Measurements from ENCODE around the gene SLC16A9. TPM values are rescaled to one million over a fixed set of nuclear protein-coding genes. Genes with fewer than 3 reads are reported as not detected.

The SLC16A9 gene
- total and polyA plus RNA-seq, 12 donors, result 129 to 382 (median 189) TPM

GRCh38 chr10:59675812-59676211 is 33.8 kb downstream of the SLC16A9 start:
- intact Hi-C loops (cut with DNase I), result no loop called here
- TF ChIP-seq POLR2A (IDR thresholded peaks at IDR 0.05) (no peak), CTCF (IDR thresholded peaks at IDR 0.05) (no peak)
- H3K36me3 ChIP-seq (replicated peaks in 1 of 2), result peaks cover 0 to 17% of the 10 kb centered on the region in 2 donors
- peaks cover 16 to 76% of the 10 kb centered on the region in 2 donors for H3K4me1 ChIP-seq (replicated peaks in 1 of 2)
- no peak overlapping the region for H3K4me3 ChIP-seq
- WGBS, 4 donors, result 81 to 100% (median 91%) methylated on average over 2 of the region's 2 CpGs
- H3K27me3 ChIP-seq, result no peaks in the 10 kb centered on the region
- DNase-seq, result no peak
- H3K27ac ChIP-seq, result peak overlapping the region in 2 of 5 donors; percentile 23 to 63
- no peaks in the 10 kb centered on the region for H3K9me3 ChIP-seq (replicated peaks in 1 of 3)

- peaks cover 0 to 17% of the 10 kb centered on the region in 2 donors for H3K36me3 ChIP-seq (replicated peaks in 1 of 2)
- intact Hi-C loops (cut with DNase I), result no loop called here
- no peak overlapping the region for H3K4me3 ChIP-seq
- no peak for TF ChIP-seq POLR2A (IDR thresholded peaks at IDR 0.05)
- TF ChIP-seq CTCF (IDR thresholded peaks at IDR 0.05), result no peak
- no peaks in the 10 kb centered on the region for H3K9me3 ChIP-seq (replicated peaks in 1 of 3)
- 14 to 59% (median 46%) methylated on average over 1 of the region's 1 CpG for WGBS, 4 donors
- no peaks in the 10 kb centered on the region for H3K27me3 ChIP-seq
- H3K4me1 ChIP-seq (replicated peaks in 1 of 2), result peaks cover 9 to 68% of the 10 kb centered on the region in 2 donors
- peak overlapping the region in 4 of 5 donors; percentile 28 to 63 (median 45) for H3K27ac ChIP-seq
- DNase-seq, result peak in 4 of 7 donors; percentile 54 to 68 (median 58)
These were observed 35.3 kb downstream of the SLC16A9 start for GRCh38 chr10:59674215-59674836.

GRCh38 chr10:59672150-59672875 is 37.3 kb downstream of the SLC16A9 start:
- no peaks in the 10 kb centered on the region for H3K27me3 ChIP-seq
- intact Hi-C loops (cut with DNase I), result no loop called here
- H3K36me3 ChIP-seq (replicated peaks in 1 of 2), result peaks cover 0 to 17% of the 10 kb centered on the region in 2 donors
- no peak for TF ChIP-seq POLR2A (IDR thresholded peaks at IDR 0.05)
- TF ChIP-seq CTCF (IDR thresholded peaks at IDR 0.05), result no peak
- DNase-seq, result no peak
- peaks cover 5 to 51% of the 10 kb centered on the region in 2 donors for H3K4me1 ChIP-seq (replicated peaks in 1 of 2)
- no peaks in the 10 kb centered on the region for H3K9me3 ChIP-seq (replicated peaks in 1 of 3)
- no peak overlapping the region for H3K4me3 ChIP-seq
- WGBS, 4 donors, result 88 to 94% (median 93%) methylated on average over 2 of the region's 2 CpGs
- no peak overlapping the region for H3K27ac ChIP-seq

- Histone ChIP-seq H3K27me3 (no peaks in the 10 kb centered on the region), H3K4me3 (no peak overlapping the region), H3K9me3 (replicated peaks in 1 of 3) (no peaks in the 10 kb centered on the region), H3K27ac (peak overlapping the region in 1 of 5 donors; percentile 35), H3K36me3 (replicated peaks in 1 of 2) (peaks cover 0 to 17% of the 10 kb centered on the region in 2 donors), H3K4me1 (replicated peaks in 1 of 2) (peaks cover 0 to 38% of the 10 kb centered on the region in 2 donors)
- 77 to 80% (median 78%) methylated on average over 1 of the region's 1 CpG for WGBS, 4 donors
- no peak for DNase-seq
- intact Hi-C loops (cut with DNase I), result no loop called here
- no peak for TF ChIP-seq POLR2A (IDR thresholded peaks at IDR 0.05)
- no peak for TF ChIP-seq CTCF (IDR thresholded peaks at IDR 0.05)
These were observed 39.4 kb downstream of the SLC16A9 start for GRCh38 chr10:59670269-59670668.
